ENCODE measurements around the gene PDAP1.

- no peak for TF ChIP-seq POLR2AphosphoS5 (IDR thresholded peaks at IDR 0.05)
- no peak for TF ChIP-seq CTCF (IDR thresholded peaks at IDR 0.05)
- TF ChIP-seq EP300 (IDR thresholded peaks at IDR 0.05), result no peak
Measured at GRCh38 chr7:99456288-99456687, 47.9 kb upstream of the PDAP1 start.
